Osteoblast (primary cell): ENCODE results near the gene RANBP3. TPM values are rescaled to one million over a fixed set of nuclear protein-coding genes. Genes with fewer than 3 reads are reported as not detected.

ENCODE experiments used
- DNase-seq: peaks from one replicate; pipeline ENCODE4 v3.0.0; 2011; ENCODE audit warnings: low spot score, mixed read lengths; ENCODE audit not compliant: insufficient read length; ENCODE audit errors: missing footprints
- H2AFZ ChIP-seq: 2 replicates; pipeline ENCODE4 v1.6.0; 2011; ENCODE audit warnings: mild to moderate bottlenecking, low read length
- H3K27ac ChIP-seq: 2 replicates; pipeline ENCODE4 v1.5.1; 2011; ENCODE audit warnings: mild to moderate bottlenecking, low read depth, low read length, moderate library complexity
- H3K27me3 ChIP-seq: 2 replicates; pipeline ENCODE4 v1.6.0; 2012; ENCODE audit warnings: mild to moderate bottlenecking, control low read depth, inconsistent platforms, low read length, moderate library complexity; ENCODE audit not compliant: insufficient read depth
- H3K36me3 ChIP-seq: 2 replicates; pipeline ENCODE4 v1.5.1; 2011; ENCODE audit warnings: mild to moderate bottlenecking, low read length, control low read depth, moderate library complexity; ENCODE audit not compliant: insufficient read depth
- H3K4me1 ChIP-seq: 2 replicates; pipeline ENCODE4 v1.5.1; 2011; ENCODE audit warnings: mild to moderate bottlenecking, low read length, control low read depth, moderate library complexity; ENCODE audit not compliant: insufficient read depth
- H3K4me2 ChIP-seq: 2 replicates; pipeline ENCODE4 v1.6.0; 2011; ENCODE audit warnings: mild to moderate bottlenecking, low read length; ENCODE audit not compliant: insufficient read depth
- H3K4me3 ChIP-seq: fragments of 200-600 bp; sonication (generic); 3 replicates; pipeline ENCODE4 v1.5.1; 2012; ENCODE audit warnings: mild to moderate bottlenecking, low read length, inconsistent platforms; ENCODE audit not compliant: insufficient read depth
- H3K79me2 ChIP-seq: 2 replicates; pipeline ENCODE4 v1.6.0; 2012; ENCODE audit warnings: mild to moderate bottlenecking, low read length, control low read depth, inconsistent platforms; ENCODE audit not compliant: insufficient read depth
- H3K9me3 ChIP-seq: 2 replicates; pipeline ENCODE4 v1.5.1; 2011; ENCODE audit warnings: low read depth, low read length, control low read depth
- H4K20me1 ChIP-seq: 2 replicates; pipeline ENCODE4 v1.6.0; 2012; ENCODE audit warnings: mild to moderate bottlenecking, low read length, control low read depth; ENCODE audit not compliant: insufficient read depth
- CTCF ChIP-seq: IDR thresholded peaks from 2 replicates; pipeline ENCODE4 v1.5.1; 2011; ENCODE audit warnings: mild to moderate bottlenecking, low read depth, low read length, moderate library complexity; ENCODE audit errors: extremely low read depth
- total RNA-seq: library from RNA; depleted of rRNA; stranded (reverse); fragments of >200 nt; gene quantifications from 2 replicates; pipeline ENCODE4 v1.2.3, GENCODE V29; 2012

RANBP3 gene
- total RNA-seq, 1 donor, result 40.5 TPM

GRCh38 chr19:5956323-5956722 lies 21.6 kb downstream of the RANBP3 start:
- no peak overlapping the region for H3K4me3 ChIP-seq
- H3K4me1 ChIP-seq, result peaks cover 35% of the 10 kb centered on the region
- H4K20me1 ChIP-seq, result peaks cover 69% of the 10 kb centered on the region
- H3K27me3 ChIP-seq, result no peaks in the 10 kb centered on the region
- peaks cover 82% of the 10 kb centered on the region for H3K79me2 ChIP-seq
- peaks cover 5% of the 10 kb centered on the region for H3K36me3 ChIP-seq
- DNase-seq, result peak; percentile 31
- no peak overlapping the region for H3K4me2 ChIP-seq
- H3K9me3 ChIP-seq, result no peaks in the 10 kb centered on the region
- no peak overlapping the region for H3K27ac ChIP-seq
- TF ChIP-seq CTCF, result no peak
- H2AFZ ChIP-seq, result no peak overlapping the region

GRCh38 chr19:5955636-5955935 lies 22.4 kb downstream of the RANBP3 start:
- H3K36me3 ChIP-seq, result peaks cover 7% of the 10 kb centered on the region

GRCh38 chr19:5954293-5954692 lies 23.6 kb downstream of the RANBP3 start:
- TF ChIP-seq CTCF, result no peak
- Histone ChIP-seq H3K27me3 (no peaks in the 10 kb centered on the region), H3K36me3 (peaks cover 15% of the 10 kb centered on the region), H3K4me3 (no peak overlapping the region), H4K20me1 (peaks cover 62% of the 10 kb centered on the region), H3K79me2 (peaks cover 82% of the 10 kb centered on the region), H3K4me2 (peak overlapping the region; percentile 70), H3K27ac (peak overlapping the region; percentile 84), H3K9me3 (no peaks in the 10 kb centered on the region), H2AFZ (no peak overlapping the region), H3K4me1 (peaks cover 35% of the 10 kb centered on the region)
- DNase-seq, result peak; percentile 72

More at GRCh38 chr19:5955636-5955935, 22.4 kb downstream of the RANBP3 start:
- Histone ChIP-seq H3K4me2 (no peak overlapping the region), H3K9me3 (no peaks in the 10 kb centered on the region), H3K27me3 (no peaks in the 10 kb centered on the region), H3K27ac (peak overlapping the region; percentile 84), H3K4me3 (no peak overlapping the region), H4K20me1 (peaks cover 64% of the 10 kb centered on the region), H3K4me1 (peaks cover 35% of the 10 kb centered on the region), H2AFZ (no peak overlapping the region), H3K79me2 (peaks cover 82% of the 10 kb centered on the region)
- no peak for TF ChIP-seq CTCF
- peak; percentile 81 for DNase-seq

- peak overlapping the region; percentile 84 for H3K27ac ChIP-seq
- no peaks in the 10 kb centered on the region for H3K9me3 ChIP-seq
- peak overlapping the region; percentile 10 for H2AFZ ChIP-seq
- peaks cover 15% of the 10 kb centered on the region for H3K36me3 ChIP-seq
- H3K4me2 ChIP-seq, result peak overlapping the region; percentile 70
- H4K20me1 ChIP-seq, result peaks cover 58% of the 10 kb centered on the region
- peak; percentile 88 for DNase-seq
- H3K79me2 ChIP-seq, result peaks cover 82% of the 10 kb centered on the region
- peak overlapping the region; percentile 32 for H3K4me3 ChIP-seq
- TF ChIP-seq CTCF, result no peak
- H3K4me1 ChIP-seq, result peaks cover 35% of the 10 kb centered on the region
- no peaks in the 10 kb centered on the region for H3K27me3 ChIP-seq
These were observed 24.2 kb downstream of the RANBP3 start for GRCh38 chr19:5953680-5954213.
